Stimulated activated CD4-positive, alpha-beta T cell treated with anti-CD3 and anti-CD28 coated beads, Interleukin-2, amount 100 ng/mL, for 24 hours (primary cell): Measurements from ENCODE around the gene MTMR6.

ENCODE experiments used
- DNase-seq, 2 donors: peaks; one replicate each; pipeline ENCODE4 v3.0.0-alpha.2; 2020

MTMR6 gene

DNA sequence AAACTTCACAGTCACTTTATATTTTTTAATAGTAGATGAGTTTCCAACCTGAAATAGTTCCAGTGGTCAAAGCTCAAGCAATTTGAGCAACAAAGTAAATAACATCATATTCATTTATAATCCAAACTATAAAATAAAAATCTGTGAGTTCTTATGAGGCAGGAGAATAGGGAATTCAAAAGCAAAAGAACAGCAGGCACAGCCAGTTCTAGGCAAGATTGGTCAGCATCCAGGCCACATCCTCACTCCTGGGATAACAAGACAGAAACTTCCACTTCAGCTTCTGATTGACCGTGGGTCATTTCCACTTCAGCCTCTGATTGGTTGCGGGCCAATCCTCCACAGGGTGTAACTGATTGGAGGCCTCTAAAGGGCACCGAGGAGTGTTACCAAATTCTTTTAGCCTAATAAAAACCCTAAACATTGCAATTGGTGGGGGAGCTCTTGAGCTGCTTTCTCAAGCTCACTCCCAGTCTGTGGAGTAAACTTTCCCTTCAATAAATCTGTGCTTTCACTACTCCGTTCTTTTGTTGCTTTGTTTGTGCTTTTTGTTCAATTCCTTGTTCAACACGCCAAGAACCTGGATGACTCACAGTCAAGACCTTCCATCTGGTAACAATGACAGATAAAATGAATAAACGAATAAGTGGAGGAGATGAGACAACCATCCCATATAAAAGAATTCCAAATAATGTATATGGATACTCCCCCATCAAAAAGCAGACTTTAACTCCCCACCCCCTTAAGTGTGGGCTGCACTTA is 72.6 kb downstream of the MTMR6 start:
- DNase-seq: no peak

DNA sequence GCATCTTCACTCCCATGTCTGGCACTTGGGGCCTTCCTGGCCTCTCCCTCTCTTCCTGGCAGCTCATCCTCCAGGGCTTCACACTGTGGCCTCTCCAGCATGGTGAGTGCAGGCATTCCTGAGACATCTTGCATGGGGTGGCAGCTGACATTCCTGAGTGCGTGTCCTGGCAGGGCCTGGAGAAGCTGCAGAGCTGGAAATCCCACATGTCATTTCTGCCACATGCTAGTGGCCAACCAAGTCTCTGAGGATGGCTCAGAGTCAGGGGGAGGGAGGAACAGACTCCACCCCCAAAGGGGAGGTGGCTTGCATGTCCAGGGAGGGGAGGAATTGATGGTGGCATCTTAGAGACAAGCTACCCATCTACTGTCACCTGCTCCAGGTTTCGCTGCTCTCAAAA is 73.6 kb downstream of the MTMR6 start:
- DNase-seq: no peak

DNA sequence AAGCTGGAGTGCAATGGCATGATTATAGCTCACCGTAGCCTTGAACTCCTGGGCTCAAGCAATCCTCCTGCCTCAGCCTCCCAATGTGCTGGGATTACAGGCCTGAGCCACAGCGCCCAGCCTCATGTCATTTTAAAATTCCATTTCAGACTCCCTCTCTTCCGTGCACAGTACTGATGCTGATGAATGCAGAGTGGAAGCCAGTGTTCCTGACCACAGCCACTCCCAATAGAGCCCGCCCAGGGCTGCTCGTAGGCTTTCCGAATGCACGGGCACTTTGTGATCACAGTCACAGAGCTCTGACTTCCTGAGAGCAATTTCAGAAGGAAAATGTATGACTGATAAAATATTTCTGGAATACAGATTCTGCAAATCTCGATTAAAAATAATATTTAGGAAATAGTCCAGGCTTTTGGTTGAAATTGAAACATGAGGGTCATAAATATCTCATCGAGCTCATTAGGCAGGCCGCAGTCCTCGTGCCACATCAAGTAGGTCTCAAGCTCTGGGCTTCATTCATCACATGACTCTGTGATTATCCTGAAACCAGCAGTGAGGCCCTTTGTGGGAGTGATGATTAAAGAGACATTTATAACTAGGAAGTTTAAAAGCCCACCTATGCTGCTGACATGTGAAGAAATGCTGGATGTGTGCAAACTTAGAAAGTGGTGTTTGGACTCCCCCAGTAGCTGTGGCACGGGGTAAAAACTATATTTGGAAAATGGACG is 76.3 kb downstream of the MTMR6 start:
- no peak for DNase-seq

DNA sequence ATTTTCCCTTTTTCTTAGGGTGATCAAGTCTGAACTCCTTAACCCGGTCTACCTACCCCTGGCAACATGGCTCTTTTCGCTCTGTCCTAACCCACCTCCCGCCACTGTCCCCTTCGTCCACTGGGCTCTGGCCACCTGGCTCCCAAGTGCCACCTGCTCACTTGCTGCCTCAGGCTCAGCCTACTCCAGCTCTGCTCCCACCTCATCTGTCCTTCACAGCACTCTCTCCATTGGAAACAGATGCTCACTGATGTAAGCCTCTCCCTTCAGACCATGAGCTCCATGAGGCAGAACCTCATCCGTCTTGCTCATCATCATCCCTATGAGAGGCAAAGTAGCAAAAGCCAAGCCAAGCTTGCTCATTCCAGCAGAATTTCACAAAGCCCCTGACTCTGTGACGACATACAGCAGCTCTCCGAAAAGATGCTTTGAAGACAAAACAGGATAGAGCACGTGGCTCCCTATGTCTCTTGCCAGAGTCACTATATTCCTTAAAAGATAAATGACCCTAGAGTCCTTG is 79.9 kb downstream of the MTMR6 start:
- DNase-seq: no peak

DNA sequence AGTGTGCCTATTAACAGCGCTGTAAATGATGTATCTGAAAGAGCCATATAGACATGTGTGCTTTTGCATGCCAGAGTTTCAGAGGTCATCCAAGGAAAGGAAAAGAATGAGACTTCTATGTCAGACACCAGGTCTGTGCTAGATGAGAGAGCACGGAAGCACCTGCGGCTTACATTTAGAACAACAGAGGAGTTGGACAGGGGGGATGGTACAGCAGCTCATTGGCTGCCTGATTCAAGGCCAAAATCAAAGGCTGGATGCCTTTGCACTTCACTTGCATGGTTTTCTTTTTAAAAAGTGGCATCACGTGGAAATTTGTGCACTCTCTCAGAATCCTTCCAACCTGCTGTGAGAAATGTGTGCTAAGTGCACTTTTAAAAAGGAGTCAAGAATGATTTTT is 82.4 kb downstream of the MTMR6 start:
- DNase-seq: no peak

DNA sequence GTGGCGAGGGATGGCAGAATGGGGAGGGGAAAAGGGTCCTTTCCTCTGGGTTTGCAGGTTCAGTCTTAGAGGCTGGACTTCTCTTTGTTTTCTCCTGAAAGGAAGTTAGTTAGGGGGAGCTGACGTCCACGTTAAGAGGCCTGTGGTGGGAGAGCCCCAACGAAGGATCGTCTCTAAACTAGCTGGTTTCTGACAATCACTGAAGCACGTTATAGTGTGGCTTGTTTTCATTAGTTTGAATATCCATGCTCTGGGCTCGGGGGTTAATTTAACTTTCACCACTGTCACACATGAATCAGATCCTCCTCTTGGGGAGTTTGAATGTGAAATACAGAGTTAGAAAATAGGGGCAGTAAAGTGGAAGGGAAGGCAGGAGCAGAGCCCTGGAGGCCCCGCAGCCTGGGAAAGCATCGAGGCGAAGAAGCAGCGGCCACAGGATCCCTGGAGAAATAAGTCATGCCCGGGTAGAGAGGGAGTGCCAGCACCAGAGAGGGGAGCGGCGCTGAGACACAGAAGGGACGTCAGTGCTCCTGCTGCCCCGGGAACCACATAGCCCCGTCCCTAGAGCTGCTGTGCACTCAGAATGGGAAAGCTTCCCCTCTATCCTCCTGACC is 84.1 kb downstream of the MTMR6 start:
- no peak for DNase-seq

DNA sequence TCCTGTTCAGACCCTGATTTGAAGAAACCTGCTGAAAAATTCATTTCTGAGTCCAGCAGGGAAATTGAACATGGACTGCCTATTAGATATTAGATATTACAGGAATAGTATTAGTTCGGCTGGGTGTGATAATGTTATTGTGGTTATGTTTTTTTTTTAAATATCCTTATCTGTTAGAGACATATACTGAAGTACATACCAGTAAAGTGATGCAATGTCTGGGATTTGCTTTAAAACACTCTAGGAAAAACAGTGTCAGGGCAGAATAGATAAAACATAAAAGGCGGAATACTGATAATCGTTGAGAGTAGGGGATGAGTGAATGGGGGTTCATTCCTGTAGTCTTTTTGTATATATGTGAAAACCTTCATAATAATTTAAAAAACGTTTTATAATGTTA is 86.5 kb downstream of the MTMR6 start:
- no peak for DNase-seq

DNA sequence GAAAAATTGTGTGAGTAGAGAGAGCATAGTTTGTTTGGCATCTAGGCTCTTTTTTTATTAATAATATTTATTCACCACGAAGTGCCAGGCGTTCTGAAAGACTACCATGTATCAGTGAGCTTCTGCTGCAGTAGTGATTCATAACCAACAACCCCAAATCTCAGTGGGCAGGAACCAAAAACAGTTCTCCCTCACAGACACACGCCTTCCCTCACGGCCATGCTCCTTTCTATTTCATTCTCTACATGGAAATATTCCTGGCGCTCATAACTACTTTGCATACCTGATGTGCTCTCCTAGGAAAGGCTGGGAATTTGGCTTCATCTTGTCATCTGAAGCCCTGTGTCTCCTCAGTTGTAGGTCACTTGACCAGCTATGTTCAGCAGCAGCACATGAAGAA is 88.6 kb downstream of the MTMR6 start:
- no peak for DNase-seq

DNA sequence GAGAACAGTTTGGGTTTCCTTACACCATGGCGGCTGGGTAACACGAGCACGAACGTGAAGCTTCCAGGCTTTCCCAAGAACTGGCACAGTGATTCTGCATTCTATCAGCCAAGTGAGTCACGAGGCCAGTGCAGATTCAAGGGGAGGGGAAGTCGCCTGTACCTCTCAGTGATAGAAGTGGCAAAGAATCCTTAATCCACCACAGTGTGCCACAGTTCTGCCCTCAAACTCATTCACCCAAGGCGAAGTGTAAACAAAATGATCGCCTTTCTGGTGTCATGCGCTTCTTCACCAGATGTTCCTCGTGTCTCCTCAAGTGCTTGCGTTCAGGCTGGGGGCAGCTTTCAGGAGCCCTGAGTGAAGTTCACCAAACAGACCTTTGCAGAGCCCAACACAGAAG is 90.3 kb downstream of the MTMR6 start:
- no peak for DNase-seq
